Measurements from ENCODE around the gene FBXO15.

Gene FBXO15

DNA sequence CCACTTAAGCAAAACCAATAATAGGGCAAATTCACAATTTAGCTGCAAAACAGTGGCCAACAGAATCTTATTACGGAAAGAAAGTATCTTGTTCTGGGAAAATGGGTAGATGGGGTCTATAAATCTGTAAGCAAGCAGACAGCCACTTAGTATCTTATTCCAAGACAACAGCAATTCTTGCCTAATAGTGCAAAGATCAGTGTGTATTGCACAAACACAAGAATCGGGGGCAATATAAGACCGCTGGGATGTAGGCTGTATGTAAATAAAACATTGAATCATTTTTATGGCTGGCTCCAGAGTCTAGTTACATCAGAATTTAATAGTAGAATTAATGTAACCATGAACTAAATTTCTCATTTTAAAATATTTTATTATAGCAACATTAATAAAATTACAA lies 85.6 kb downstream of the FBXO15 start:
- TF ChIP-seq, protein P1, sequence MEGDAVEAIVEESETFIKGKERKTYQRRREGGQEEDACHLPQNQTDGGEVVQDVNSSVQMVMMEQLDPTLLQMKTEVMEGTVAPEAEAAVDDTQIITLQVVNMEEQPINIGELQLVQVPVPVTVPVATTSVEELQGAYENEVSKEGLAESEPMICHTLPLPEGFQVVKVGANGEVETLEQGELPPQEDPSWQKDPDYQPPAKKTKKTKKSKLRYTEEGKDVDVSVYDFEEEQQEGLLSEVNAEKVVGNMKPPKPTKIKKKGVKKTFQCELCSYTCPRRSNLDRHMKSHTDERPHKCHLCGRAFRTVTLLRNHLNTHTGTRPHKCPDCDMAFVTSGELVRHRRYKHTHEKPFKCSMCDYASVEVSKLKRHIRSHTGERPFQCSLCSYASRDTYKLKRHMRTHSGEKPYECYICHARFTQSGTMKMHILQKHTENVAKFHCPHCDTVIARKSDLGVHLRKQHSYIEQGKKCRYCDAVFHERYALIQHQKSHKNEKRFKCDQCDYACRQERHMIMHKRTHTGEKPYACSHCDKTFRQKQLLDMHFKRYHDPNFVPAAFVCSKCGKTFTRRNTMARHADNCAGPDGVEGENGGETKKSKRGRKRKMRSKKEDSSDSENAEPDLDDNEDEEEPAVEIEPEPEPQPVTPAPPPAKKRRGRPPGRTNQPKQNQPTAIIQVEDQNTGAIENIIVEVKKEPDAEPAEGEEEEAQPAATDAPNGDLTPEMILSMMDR (IDR thresholded peaks at IDR 0.05; ENCODE audit: low read length, missing control alignments) = no peak
- DNase-seq (ENCODE audit: low read depth) = no peak
- no peak overlapping the region for H3K4me3 ChIP-seq (replicated peaks; ENCODE audit: low read depth, low read length)

DNA sequence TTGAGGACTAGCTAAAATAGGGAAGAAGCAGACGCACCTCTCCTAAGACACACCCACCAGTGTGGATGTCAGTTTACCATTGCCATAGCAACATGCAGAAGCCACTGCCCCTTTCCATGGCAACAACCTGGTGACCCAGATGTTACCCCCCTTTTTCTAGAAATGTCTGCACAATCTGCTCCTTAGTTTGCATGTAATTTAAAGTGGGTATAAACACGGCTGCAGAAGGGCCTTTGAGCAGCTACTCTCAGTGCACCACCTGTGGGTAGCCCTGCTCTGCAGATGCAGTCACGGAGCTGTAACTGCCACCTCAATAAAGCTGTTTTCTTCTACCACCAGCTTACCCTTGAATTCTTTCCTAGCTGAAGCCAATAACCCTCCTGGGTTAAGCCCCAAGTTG lies 87.1 kb downstream of the FBXO15 start:
- no peak for DNase-seq (ENCODE audit: low read depth)
- H3K4me3 ChIP-seq (replicated peaks; ENCODE audit: low read depth, low read length) = no peak overlapping the region
- TF ChIP-seq, protein P1 (IDR thresholded peaks at IDR 0.05; ENCODE audit: low read length, missing control alignments) = no peak

DNA sequence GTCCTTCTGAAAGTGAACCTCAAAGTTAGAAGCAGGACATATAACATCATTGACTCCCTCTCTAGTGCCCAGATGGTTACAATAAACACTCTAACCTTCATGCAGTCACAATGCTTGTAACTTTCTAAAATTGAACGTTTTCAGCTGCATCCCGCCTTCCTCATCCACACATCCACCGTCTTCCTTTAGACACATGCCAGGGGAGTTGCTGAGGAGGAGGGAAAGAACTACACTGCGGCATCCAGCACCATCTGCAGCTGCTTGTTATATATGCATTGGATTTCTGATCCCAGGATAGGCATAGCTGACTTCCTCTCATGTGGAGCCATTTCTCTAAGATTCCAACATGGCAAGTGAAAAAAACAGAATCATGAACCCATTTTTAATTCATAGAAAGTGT lies 96.8 kb downstream of the FBXO15 start:
- no peak overlapping the region for H3K4me3 ChIP-seq (replicated peaks; ENCODE audit: low read depth, low read length)
- no peak for DNase-seq (ENCODE audit: low read depth)
- TF ChIP-seq, protein P1 (IDR thresholded peaks at IDR 0.05; ENCODE audit: low read length, missing control alignments) = no peak

DNA sequence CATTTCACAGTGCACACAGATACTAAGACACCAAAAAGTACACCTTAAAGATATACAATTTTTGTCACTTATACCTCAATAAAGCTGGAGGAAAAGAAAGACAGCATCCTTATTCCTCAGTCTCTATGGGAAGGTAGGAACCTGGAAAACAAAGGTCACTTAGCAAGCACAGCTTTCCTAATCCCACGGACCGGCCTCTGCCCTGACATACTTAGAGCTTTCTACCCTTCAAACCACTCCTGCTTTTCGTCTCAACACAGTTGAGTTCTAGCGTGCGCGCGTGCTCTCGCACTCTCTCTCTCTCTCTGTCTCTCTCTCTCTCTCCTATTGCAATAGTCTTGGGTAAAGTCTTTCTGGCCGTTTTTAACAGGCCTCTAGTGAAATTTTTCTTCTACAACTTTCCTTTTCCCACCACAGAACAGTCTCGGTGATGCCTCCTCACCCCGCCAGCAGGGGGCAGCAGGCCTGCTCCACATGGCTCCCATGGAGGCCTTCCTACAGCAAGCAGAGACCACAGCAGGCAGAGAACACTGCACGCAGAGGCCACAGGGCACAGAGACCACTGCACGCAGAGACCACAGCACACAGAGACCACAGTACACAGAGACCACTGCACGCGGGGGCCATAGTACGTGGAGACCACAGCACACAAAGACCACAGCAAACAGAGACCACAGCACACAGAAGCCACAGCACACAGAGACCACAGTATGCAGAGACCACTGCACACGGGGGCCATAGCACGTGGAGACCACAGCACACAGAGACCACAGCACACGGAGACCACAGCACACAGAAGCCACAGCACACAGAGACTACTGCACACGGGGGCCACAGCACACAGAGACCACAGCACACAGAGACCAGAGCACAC lies 106.9 kb downstream of the FBXO15 start:
- no peak overlapping the region for H3K4me3 ChIP-seq (replicated peaks; ENCODE audit: low read depth, low read length)
- TF ChIP-seq, protein P1 (IDR thresholded peaks at IDR 0.05; ENCODE audit: low read length, missing control alignments) = peak; percentile 5
- DNase-seq (ENCODE audit: low read depth) = no peak

DNA sequence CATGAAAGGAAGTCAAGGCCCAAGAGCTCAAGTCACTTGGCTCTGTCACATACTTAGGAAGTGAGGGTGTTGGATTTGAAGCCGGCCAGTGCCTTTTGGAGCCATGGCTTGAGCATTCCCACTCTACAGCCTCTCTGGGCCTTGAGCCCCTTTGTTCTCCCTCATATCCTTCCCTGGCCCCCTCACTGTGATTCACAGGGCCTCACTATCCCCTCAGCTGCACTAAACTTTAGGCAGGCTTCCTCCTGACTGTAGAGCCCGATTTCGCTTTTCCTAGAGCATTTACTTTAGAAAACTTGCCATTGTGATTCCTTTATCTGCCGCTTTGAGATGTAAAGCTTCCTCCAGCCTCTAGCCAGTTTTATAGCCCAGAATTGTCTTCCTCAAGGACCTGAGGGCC lies 107.6 kb downstream of the FBXO15 start:
- TF ChIP-seq, protein P1 (IDR thresholded peaks at IDR 0.05; ENCODE audit: low read length, missing control alignments) = no peak
- no peak for DNase-seq (ENCODE audit: low read depth)
- H3K4me3 ChIP-seq (replicated peaks; ENCODE audit: low read depth, low read length) = no peak overlapping the region

DNA sequence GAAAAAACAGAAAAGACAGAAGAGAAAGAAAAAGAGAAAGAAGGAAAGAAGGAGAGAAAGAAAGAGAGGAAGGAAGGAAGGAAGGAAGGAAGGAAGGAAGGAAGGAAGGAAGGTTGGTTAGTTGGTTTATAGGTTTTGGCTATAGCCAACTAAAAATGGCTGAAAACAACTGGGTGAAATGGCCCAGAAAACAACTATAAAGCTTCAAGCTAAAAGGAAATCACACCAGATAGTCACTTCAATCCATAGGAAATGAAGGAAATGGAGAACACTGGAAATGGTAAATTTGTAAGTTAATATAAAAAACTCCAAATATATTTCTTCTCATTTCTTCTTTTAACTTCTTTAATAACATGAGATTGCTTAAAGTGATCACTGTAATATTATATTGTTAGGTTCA lies 118.5 kb downstream of the FBXO15 start:
- no peak overlapping the region for H3K4me3 ChIP-seq (replicated peaks; ENCODE audit: low read depth, low read length)
- DNase-seq (ENCODE audit: low read depth) = no peak
- TF ChIP-seq, protein P1 (IDR thresholded peaks at IDR 0.05; ENCODE audit: low read length, missing control alignments) = no peak

All from fibroblast of pulmonary artery (primary cell).